NCI-H146 treated with DMSO at 0.1 percent for 48 hours (cell line): ENCODE measurements around the gene COMMD4.
"Not testable (repeated sequence)": the region's sequence is repeated elsewhere in the genome, so short reads cannot be mapped to it uniquely, and the experiment has no call there.

Experiments used
- DNase-seq: peaks from one replicate; lab custom pipeline; 2025; ENCODE audit not compliant: unreplicated experiment; lab: John Stamatoyannopoulos, UW

Gene COMMD4

DNA sequence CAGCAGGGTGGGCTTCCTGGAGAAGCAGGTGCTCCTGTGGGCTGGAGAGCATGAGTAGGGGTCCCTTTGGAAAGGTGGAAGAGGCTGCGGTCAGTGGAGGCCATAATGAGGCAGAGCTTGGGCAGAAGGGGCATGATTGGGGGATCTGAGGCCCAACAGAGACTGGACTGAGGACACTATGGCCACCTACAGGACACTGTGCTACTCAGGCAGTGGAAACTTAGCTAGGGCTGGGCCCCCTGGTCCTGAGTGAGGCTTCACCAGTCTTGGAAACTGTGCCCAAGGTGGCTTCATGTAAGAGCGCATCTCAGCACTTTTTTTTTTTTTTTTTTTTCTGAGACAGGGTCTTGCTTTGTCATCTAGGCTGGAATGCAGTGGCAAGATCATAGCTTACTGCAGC, 6.3 kb upstream of the COMMD4 start:
- DNase-seq = no peak

DNA sequence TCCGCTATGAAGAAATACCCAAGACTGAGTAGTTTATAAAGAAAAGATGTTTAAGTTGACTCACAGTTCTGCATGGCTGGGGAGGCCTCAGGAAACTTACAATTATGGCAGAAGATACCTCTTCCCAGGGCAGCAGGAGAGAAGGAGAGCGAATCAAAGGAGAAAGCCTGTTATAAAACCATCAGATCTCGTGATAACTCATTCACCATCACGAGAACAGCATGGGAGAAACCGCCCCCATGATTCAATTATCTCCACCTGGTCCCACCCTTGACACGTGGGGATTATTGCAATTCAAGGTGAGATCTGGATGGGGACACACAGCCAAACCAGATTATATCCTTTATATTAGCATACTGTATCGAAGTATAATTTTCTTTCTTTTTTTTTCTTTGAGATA, 3.8 kb upstream of the COMMD4 start:
- DNase-seq = not testable (repeated sequence)

DNA sequence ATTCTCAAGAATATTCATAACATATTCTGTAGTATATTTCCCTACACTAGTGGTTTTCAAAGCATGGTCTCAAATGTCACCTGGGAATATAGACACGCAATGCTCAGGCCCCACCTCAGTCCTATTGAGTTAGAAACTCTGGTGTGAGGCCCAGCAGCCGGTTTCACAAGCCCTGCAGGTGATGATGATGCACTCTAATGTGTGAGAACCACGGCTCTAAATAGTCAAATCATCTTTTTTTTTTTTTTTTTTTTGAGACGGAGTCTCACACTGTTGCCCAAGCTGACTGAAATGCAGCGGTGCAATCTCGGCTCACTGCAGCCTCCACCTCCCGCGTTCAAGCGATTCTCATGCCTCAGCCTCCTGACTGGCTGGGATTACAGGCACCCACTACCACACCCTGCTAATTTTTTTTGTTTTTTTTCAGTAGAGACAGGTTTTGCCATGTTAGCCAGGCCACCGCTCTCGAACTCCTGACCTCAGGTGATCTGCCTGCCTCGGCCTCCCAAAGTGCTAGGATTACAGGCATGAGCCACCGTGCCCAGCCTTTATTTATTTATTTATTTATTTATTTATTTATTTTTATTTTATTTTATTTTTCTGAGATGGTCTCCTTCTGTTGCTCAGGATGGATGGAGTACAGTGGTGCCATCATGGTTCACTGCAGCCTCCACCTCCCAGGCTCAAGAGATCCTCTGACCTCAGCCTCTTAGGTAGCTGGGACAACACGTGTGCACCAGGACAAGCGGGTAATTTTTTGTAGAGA, 2.0 kb upstream of the COMMD4 start:
- not testable (repeated sequence) for DNase-seq

DNA sequence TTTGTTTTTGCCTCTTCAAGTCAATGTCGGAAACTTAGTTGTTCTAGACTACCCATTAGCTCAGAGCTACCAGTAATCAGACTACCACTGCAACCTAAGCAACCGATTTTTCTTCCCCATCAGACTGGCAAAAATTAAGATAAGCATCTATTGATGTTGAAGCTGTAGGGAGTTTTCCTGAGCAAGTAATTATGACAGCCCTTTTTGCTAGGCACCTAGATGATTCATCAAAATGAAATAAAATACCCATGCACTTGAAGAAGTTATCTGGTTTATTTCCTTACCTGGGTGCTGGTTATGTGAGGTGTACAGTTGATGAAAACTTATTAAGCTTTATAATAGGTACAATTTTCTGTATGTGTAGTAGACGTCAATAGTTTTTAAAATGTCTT, 554 bp upstream of the COMMD4 start:
- DNase-seq = no peak

DNA sequence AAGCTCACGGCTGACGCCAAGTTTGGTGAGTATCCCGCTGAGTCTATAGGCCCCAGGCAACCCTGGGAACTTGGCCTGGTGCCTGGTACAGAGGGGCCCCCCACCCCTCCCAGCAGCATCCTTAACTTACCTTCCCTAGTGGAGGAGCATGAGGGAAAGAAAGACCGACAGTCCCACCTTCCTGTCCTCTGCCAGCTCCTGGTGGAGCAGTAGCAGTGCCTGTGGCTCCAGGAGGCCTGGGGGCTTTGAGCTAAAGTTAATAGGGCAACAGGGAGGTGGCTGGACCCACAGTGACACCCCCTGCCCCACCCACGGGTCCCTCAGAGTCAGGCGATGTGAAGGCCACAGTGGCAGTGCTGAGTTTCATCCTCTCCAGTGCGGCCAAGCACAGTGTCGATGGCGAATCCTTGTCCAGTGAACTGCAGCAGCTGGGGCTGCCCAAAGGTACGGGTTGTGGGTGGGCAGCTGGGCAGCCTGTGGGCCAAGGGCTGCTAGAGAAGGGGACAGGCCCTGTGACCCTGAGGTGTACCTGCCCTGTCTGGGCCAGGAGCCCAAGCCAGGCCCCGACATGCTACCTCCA, 2.9 kb downstream of the COMMD4 start:
- DNase-seq = no peak

DNA sequence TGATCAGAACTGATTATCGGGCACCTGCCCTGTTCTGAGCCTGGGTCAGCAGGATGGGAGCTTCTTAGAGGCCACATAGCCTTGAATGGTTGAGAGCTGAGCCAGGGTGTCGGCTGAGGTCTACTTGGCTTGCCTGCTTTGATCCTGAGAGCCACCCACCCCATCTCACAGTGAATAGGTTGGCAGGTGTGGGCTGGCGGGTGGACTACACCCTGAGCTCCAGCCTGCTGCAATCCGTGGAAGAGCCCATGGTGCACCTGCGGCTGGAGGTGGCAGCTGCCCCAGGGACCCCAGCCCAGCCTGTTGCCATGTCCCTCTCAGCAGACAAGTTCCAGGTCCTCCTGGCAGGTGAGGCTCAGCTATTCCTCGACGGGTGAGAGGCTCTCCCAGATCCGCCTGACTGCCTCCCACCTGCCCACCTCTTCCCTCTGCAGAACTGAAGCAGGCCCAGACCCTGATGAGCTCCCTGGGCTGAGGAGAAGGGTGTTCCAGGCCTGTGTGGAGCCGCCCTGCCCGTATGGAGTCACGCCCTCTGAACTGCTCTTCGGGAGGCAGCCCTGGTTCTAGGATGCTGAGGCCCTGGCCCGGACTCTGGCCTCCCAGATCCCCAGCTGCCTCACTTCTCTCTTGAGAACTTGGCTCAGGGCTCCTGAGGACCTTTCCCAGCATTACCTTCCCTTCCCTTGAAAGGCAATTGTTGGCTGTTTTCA, 3.8 kb downstream of the COMMD4 start:
- no peak for DNase-seq

DNA sequence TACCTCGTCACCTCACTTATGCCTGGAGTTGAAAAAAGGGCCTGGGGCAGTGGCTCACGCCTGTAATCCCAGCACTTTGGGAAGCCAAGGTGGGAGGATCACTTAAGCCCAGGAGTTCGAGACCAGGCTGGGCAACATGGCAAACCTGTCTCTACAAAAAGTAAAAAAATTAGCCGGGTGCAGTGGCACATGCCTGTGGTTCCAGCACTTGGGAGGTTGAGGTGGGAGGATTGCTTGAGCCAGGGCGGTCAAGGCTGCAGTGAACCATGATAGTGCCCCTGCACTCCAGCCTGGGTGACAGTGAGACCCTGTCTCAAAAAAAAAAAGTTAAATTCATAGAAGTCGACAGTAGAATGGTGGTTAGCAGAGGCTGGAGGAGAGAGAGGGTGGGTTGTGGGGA, 6.4 kb downstream of the COMMD4 start:
- no peak for DNase-seq

DNA sequence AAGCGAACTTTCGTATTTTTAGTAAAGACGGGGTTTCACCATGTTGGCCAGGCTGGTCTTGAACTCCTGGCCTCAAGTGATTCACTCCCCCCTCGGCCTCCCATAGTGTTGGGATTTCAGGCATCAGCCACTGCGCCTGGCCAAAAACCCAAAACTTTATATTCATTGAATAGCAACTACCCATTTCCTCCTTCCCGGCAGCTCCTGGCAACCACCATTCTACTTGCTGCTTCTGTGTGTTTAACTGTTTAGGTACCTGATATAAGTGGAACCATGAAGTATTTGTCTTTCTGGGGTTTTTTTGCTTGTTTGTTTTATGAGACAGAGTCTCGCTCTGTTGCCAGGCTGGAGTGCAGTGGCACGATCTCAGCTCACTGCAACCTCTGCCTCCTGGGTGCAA, 8.1 kb downstream of the COMMD4 start:
- DNase-seq = not testable (repeated sequence)

DNA sequence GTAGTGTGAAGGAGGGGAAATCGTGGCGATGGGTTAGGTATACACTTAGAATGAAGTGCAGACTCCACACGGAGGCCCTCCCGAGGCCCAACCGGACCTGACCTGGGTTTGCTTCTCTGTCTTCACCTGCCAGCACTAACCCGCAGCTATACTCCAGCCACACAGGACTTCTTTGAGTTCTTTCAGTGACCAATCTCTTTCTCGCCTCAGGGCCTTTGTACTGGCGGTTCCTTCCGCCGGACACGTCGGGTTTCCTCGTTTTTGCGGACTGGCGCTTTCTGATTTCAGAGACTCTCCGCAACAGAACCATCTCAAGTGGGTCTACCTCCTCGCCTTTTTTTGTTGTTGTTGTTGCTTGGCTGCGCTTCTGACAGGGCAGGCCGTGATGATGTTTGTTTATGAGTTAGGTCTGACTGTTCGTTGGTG, 10.9 kb downstream of the COMMD4 start, which contains the start of gene NEIL1:
TSS of gene NEIL1 (plus strand) at position 244 of the 426 bp plus-strand sequence. CDS start 1,867 bp downstream, outside the sequence.
- no peak for DNase-seq

DNA sequence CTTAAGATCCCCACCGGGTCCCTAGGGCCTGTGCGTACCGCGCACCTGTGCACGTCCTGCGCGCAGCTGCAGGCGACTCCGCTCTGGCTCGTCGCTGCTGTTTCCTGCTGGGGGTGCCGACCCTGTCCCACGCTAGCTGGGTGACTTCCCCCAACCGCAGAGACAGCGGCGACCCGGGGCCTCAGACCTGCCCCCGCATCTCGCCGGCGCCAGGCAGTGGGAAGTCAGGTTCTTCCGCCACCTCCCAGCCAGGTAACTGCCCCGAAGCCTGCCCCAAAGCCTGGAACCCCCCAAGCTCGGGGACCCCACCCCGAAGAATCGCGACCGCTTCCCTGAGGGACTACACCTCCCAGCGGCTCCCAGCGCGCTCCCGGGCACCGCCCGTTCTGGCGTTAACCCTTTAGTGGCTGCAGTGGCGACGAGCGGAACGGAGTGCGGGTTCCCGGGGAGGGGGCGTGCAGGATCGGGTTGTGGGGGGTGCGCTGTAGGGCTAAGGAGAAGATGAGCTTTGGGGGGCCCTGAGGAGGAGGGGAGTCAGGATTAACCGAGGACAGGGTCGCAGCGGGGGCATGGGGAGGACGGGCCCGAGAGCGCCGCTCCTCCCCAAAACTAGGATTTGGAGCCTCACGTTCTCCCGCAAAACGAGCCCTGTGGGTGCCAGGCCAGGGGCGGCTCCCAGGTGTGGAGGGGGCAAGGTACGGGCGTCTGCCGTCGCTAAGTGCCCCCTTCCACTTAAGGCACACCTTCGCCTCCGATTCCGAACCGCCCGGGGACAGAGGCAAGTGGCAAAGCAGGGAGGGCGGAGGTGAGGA, 11.6 kb downstream of the COMMD4 start:
- DNase-seq = peak; percentile 9

DNA sequence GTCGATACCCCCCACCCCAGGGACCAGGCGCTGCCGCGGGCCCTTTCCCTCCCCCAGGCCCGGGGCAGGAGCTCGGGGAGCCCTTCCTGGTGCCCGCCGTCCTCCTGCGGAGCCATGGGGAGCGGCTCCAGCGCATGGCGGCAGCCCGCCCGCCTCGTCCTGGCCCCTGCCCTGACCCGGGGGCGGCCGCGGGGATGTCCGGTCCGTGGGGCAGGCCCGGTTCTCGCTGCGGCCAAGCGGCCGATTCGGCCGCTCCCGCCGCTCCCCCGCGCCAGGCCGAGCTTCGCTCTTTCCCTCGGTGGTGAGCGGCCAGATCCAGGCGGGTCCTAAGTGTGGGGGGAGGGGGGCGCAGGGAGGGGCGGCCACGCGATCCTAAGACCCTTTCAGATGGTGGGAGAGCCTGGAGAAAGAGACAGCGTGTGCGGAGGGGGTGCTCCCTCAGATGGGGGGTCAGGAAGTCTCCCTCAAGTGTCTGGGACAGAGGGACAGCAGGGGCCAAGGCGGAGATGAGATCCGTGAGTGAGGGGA, 12.2 kb downstream of the COMMD4 start:
- no peak for DNase-seq

DNA sequence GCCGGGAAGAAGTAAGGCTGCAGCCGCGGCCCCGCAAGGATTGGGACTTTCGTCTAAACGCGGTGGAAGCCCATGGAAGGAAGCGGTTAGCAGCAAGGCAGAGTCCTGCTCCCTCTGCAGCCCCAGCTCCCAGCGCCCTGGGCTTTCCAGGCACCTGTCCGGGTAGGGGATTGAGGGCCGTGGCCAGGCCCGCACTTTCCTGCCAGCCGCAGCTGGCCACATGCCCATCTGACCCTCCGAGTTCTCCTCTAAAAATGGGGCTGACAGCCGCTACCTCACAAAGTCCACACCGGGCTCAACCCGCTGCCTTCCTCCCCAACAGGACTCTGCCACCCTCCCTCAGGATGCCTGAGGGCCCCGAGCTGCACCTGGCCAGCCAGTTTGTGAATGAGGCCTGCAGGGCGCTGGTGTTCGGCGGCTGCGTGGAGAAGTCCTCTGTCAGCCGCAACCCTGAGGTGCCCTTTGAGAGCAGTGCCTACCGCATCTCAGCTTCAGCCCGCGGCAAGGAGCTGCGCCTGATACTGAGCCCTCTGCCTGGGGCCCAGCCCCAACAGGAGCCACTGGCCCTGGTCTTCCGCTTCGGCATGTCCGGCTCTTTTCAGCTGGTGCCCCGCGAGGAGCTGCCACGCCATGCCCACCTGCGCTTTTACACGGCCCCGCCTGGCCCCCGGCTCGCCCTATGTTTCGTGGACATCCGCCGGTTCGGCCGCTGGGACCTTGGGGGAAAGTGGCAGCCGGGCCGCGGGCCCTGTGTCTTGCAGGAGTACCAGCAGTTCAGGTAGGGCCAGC, 12.9 kb downstream of the COMMD4 start:
- no peak for DNase-seq

DNA sequence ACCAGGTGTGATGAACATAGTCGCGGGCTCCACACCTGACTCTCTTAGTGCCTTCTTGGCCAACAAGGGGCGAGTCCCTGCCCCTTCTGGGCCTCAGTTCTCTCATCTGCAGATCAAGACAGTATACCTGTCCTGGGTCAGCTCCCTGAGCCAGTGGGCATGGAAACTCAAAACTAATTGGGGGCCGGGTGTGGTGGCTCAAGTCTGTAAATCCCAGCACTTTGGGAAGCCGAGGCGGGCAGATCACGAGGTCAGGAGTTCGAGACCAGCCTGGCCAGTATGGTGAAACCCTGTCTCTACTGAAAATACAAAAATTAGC, 13.4 kb downstream of the COMMD4 start:
- not testable (repeated sequence) for DNase-seq

DNA sequence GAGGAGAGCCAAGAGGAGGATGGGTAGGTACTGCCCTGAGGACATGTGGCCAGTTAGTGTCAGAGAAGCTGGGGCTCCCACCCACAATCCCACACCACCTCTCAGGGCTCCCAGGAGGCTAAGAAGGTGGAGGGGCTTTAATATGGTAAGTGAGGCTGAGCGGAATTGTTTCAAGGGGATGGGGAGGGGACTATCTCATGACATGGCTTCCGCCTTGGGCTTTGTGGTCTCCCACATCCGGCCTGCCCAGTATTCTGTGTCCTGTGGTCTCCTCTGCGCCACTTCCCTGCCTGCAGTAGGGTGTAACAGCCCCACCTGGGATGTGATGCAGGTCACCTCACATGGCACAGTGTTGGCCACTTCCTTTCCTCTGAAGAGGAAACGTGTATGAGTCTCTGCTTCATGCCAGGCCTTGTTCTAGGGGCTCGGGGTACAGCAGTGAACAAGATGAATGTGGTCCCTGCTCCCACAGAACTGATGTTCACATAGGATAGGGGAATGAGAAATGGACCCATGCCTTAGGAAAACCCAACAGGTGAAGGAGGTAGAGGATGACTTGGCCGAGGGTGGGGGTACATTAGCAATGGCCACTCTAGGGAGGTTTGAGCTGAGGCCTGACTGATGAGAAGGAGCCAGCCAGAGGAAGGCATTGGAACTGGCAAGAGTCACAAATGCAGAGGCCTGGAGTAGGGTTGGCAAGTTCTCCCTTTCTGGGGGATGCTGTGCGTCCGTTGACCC, 14.2 kb downstream of the COMMD4 start:
- DNase-seq = no peak

DNA sequence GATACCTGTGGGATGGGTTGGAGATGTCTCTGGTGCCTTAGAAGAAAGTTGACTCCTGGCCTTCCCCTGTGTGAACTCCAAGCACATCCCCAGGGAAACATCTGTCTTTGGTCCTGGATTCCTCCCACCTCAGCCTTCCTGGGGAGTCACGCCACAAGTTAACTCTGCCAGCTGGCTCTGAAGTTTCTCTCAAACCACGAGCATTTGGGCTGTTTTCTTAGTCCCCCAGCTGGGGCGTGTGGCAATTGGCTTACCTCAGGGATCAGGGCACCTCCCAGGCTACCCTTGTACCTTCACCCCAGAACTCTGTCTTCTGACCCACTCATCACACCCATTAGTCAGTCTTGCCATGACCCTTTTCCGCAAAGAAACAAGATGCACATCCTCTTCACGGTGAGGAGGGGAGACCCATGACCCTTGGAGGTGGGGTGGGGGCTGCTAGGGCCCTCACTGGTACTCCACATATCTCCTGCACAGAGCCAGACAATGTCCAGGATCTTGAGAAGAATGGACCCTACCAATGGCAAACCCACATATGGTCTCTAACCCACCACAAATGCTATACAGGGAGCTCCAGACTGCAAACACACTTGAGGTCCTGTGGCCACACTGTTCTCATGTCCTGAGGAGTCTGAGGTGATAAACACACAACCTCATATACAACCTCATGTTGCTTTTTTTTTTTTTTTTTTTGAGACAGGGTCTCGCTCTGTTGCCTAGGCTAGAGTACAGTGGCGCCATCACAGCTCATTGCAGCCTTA, 14.9 kb downstream of the COMMD4 start:
- no peak for DNase-seq

DNA sequence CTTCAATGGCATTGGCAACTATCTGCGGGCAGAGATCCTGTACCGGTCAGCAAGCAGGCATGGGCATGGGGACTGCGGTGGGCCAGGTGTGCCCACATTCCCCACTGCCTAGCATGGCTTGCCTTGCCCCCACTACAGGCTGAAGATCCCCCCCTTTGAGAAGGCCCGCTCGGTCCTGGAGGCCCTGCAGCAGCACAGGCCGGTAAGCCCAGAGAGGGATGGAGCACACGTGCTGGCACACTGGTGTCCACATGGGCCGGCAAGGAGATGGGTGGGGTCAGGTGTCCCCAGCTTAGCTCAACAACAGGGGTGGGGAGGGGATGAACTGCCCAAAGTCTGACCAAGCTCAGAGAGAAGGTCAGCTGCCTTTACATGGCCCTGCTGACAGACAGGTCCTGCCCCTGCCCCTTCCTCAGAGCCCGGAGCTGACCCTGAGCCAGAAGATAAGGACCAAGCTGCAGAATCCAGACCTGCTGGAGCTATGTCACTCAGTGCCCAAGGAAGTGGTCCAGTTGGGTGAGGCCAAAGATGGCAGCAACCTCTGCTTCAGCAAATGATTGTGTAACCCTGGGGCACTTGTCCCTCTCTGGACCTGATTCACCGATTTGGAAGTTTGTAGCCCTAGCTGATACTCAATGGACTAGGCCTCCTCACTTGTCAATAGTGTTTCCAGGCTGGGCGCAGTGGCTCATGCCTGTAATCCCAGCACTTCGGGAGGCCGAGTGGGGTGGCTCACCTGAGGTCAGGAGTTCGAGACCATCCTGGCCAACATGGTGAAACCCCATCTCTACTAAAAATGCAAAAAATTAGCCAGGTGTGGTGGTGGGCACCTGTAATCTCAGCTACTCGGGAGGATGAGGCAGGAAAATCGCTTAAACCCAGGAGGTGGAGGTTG, 16.6 kb downstream of the COMMD4 start:
- no peak for DNase-seq

DNA sequence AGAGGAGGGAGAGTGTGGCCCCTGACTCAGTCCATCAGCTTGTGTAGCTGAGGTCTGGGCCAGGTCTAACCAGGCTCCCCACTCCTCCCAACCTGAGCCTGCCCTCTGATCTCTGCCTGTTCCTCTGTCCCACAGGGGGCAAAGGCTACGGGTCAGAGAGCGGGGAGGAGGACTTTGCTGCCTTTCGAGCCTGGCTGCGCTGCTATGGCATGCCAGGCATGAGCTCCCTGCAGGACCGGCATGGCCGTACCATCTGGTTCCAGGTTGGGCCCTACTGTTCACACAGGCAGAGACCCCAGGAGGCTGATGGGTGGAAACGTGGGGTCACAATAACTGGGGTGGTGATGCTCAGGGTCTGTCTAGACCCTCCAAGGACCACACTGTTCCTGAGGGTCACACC, 17.7 kb downstream of the COMMD4 start:
- DNase-seq = no peak

DNA sequence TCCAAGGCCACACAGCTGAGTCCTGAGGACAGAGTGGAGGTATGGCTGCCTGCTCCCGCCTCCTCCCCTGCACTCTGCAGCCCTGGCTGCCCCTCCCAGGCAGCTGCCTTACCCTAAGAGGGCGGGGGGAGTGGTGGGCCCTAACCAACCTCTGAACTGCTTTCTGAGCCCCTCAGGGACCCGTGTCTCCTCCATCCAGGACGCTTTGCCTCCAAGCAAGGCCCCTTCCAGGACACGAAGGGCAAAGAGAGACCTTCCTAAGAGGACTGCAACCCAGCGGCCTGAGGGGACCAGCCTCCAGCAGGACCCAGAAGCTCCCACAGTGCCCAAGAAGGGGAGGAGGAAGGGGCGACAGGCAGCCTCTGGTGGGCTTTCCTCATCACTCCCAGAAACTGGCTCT, 18.6 kb downstream of the COMMD4 start:
- no peak for DNase-seq
